Right atrium auricular region (tissue), 2 donors: ENCODE data around the gene ARHGAP32. TPM values are rescaled to one million over a fixed set of nuclear protein-coding genes. Genes with fewer than 3 reads are reported as not detected.
"Not testable (repeated sequence)": the region's sequence is repeated elsewhere in the genome, so short reads cannot be mapped to it uniquely, and the experiment has no call there.

Experiments
- DNase-seq: peaks from one replicate; pipeline ENCODE4 v3.0.0-alpha.2; 2019; ENCODE audit warnings: low spot score
- H3K27ac ChIP-seq, 2 donors: fragments of 200-600 bp; sonication (generic); 1 replicate in 1 of 2; 2 replicates in 1 of 2; pipeline ENCODE4 v1.5.1; 2016 to 2019
- H3K27me3 ChIP-seq, 2 donors: fragments of 200-600 bp; sonication (generic); one replicate each; pipeline versions ENCODE4 v1.5.1 to v1.6.0; 2017 to 2019
- H3K36me3 ChIP-seq: fragments of 200-600 bp; sonication (generic); one replicate; pipeline ENCODE4 v1.5.1; 2016
- H3K4me1 ChIP-seq, 2 donors: fragments of 200-600 bp; sonication (generic); one replicate each; pipeline versions ENCODE4 v1.5.1 to v1.6.0; 2017 to 2019
- H3K4me3 ChIP-seq, 2 donors: fragments of 200-600 bp; sonication (generic); 1 replicate in 1 of 2; 2 replicates in 1 of 2; pipeline ENCODE4 v1.5.1; 2017 to 2019; ENCODE audit warnings: mild to moderate bottlenecking in 1 of 2, moderate library complexity in 1 of 2
- H3K9me3 ChIP-seq, 2 donors: fragments of 200-600 bp; sonication (generic); one replicate each; pipeline ENCODE4 v1.5.1; 2019
- total RNA-seq, 2 donors: library from RNA; depleted of rRNA; stranded (reverse); fragments of >200 nt; gene quantifications; one replicate each; pipeline ENCODE4 v1.1.0, GENCODE V29; 2016
- TF ChIP-seq, protein P1 (sequence below), 2 donors: fragments of 200-600 bp; sonication (generic); IDR thresholded peaks; one replicate each; pipeline ENCODE4 v1.5.1; 2019; ENCODE audit warnings: antibody characterized with exemption in 2 of 2

The ARHGAP32 gene
- total RNA-seq, 2 donors from 2014 or later, result 5.2 to 10.5 TPM

DNA sequence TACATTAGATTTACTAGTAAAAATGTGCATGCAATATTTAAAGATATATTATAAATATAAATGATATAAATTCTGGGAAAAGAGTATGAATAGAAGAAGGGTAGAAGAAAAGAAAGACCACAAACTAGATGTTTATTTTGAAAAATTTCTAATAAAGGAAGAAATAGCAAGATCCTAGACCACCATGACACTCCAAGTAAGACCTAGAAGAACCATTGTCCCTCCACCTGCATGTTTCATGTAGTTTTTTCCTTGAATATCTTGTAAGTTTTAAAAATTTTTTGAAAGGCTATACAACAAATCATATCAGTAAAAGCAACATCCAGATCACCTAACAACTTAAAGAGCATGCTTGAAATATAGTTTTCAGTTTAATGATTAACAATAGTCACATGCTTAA lies 46.8 kb downstream of the ARHGAP32 start:
- Histone ChIP-seq H3K9me3 (peaks cover 0 to 3% of the 10 kb centered on the region in 2 donors), H3K27ac (no peak overlapping the region), H3K4me3 (no peak overlapping the region), H3K36me3 (no peaks in the 10 kb centered on the region), H3K27me3 (no peaks in the 10 kb centered on the region), H3K4me1 (peaks cover 0 to 7% of the 10 kb centered on the region in 2 donors)
- no peak for DNase-seq
- TF ChIP-seq, protein P1, sequence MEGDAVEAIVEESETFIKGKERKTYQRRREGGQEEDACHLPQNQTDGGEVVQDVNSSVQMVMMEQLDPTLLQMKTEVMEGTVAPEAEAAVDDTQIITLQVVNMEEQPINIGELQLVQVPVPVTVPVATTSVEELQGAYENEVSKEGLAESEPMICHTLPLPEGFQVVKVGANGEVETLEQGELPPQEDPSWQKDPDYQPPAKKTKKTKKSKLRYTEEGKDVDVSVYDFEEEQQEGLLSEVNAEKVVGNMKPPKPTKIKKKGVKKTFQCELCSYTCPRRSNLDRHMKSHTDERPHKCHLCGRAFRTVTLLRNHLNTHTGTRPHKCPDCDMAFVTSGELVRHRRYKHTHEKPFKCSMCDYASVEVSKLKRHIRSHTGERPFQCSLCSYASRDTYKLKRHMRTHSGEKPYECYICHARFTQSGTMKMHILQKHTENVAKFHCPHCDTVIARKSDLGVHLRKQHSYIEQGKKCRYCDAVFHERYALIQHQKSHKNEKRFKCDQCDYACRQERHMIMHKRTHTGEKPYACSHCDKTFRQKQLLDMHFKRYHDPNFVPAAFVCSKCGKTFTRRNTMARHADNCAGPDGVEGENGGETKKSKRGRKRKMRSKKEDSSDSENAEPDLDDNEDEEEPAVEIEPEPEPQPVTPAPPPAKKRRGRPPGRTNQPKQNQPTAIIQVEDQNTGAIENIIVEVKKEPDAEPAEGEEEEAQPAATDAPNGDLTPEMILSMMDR (IDR thresholded peaks at IDR 0.05), result no peak

DNA sequence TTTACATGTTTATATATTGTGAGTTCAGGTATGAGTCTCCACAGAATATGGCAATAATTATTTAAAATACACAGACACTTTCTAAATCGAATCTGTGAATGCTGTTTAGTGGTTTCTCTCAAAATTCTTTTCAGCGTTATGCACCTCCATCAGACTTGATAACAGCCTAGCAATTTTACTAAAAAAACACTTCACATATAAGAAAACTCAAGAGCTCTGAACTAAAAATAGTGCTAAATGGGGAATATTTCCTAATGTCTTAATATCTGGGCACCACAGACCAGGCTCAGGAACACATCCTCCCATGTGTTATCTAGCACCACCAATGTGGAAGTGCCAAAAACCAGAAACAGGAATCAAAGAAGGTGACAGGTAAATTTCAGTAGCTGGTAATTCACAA lies 47.9 kb downstream of the ARHGAP32 start:
- Histone ChIP-seq H3K27me3 (no peaks in the 10 kb centered on the region), H3K36me3 (no peaks in the 10 kb centered on the region), H3K27ac (peak overlapping the region in 1 of 2 donors; percentile 18), H3K4me1 (peaks cover 0 to 7% of the 10 kb centered on the region in 2 donors), H3K4me3 (no peak overlapping the region), H3K9me3 (no peaks in the 10 kb centered on the region)
- TF ChIP-seq, protein P1 (IDR thresholded peaks at IDR 0.05), result no peak
- DNase-seq, result no peak

GRCh38 chr11:129143335-129143734 lies 48.8 kb downstream of the ARHGAP32 start:
- no peak overlapping the region for H3K4me3 ChIP-seq
- H3K27ac ChIP-seq, result peak overlapping the region in 1 of 2 donors; percentile 18
- peak; percentile 97 for DNase-seq
- no peaks in the 10 kb centered on the region for H3K9me3 ChIP-seq
- TF ChIP-seq, protein P1 (IDR thresholded peaks at IDR 0.05), result no peak
- H3K27me3 ChIP-seq, result no peaks in the 10 kb centered on the region
- peaks cover 0 to 7% of the 10 kb centered on the region in 2 donors for H3K4me1 ChIP-seq
- no peaks in the 10 kb centered on the region for H3K36me3 ChIP-seq

GRCh38 chr11:129141748-129142523 lies 50.2 kb downstream of the ARHGAP32 start:
- H3K9me3 ChIP-seq, result no peaks in the 10 kb centered on the region
- no peak overlapping the region for H3K4me3 ChIP-seq
- H3K4me1 ChIP-seq, result peaks cover 0 to 7% of the 10 kb centered on the region in 2 donors
- H3K27ac ChIP-seq, result no peak overlapping the region
- no peak for DNase-seq
- no peaks in the 10 kb centered on the region for H3K27me3 ChIP-seq
- TF ChIP-seq, protein P1 (IDR thresholded peaks at IDR 0.05), result no peak
- no peaks in the 10 kb centered on the region for H3K36me3 ChIP-seq

GRCh38 chr11:129131316-129131715 lies 60.8 kb downstream of the ARHGAP32 start:
- H3K27me3 ChIP-seq, result no peaks in the 10 kb centered on the region
- TF ChIP-seq, protein P1 (IDR thresholded peaks at IDR 0.05), result no peak
- no peak for DNase-seq
- H3K4me3 ChIP-seq, result no peak overlapping the region
- H3K36me3 ChIP-seq, result no peaks in the 10 kb centered on the region
- H3K27ac ChIP-seq, result no peak overlapping the region
- no peaks in the 10 kb centered on the region for H3K9me3 ChIP-seq
- no peaks in the 10 kb centered on the region for H3K4me1 ChIP-seq

DNA sequence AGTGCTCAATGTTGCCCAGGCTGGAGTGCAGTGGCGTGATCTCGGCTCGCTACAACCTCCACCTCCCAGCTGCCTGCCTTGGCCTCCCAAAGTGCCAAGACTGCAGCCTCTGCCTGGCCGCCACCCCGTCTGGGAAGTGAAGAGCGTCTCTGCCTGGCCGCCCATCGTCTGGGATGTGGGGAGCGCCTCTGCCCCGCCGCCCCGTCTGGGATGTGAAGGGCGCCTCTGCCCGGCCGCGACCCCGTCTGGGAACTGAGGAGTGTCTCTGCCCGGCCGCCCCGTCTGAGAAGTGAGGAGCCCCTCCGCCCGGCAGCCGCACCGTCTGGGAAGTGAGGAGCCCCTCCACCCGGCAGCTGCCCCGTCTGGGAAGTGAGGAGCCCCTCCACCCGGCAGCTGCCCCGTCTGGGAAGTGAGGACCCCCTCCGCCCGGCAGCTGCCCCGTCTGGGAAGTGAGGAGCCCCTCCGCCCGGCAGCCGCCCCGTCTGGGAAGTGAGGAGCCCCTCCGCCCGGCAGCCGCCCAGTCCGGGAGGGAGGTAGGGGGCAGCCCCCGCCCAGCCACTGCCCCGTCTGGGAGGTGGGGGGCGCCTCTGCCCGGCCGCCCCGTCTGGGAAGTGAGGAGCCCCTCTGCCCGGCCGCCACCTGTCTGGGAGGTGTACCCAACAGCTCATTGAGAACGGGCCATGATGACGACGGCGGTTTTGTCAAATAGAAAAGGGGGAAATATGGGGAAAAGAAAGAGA lies 63.1 kb downstream of the ARHGAP32 start:
- H3K4me1 ChIP-seq, H3K9me3 ChIP-seq, H3K27me3 ChIP-seq, DNase-seq, H3K27ac ChIP-seq, H3K4me3 ChIP-seq, H3K36me3 ChIP-seq: not testable (repeated sequence)
